Small intestine (tissue), 16 donors: Measurements from ENCODE around the gene MOAP1. TPM values are rescaled to one million over a fixed set of nuclear protein-coding genes. Genes with fewer than 3 reads are reported as not detected.
"Not testable (repeated sequence)": the region's sequence is repeated elsewhere in the genome, so short reads cannot be mapped to it uniquely, and the experiment has no call there.

Experiments
- DNase-seq, 2 donors: peaks; one replicate each; pipeline versions ENCODE4 v3.0.0 to v3.0.0-alpha.2; 2013
- FAIRE-seq: peaks from 2 replicates; lab custom pipeline; 2012; peaks lifted over from hg19 to GRCh38; lab: Jason Lieb, UNC
- H3K27ac ChIP-seq, 3 donors: one replicate each; pipeline ENCODE4 v1.5.1; 2013; ENCODE audit warnings: low read length in 2 of 3, mild to moderate bottlenecking in 2 of 3, control low read depth in 1 of 3, inconsistent platforms in 1 of 3, low read depth in 1 of 3, moderate library complexity in 1 of 3
- H3K27me3 ChIP-seq, 3 donors: one replicate each; pipeline ENCODE4 v1.6.1; 2013; ENCODE audit warnings: low read length in 3 of 3, inconsistent platforms in 1 of 3; ENCODE audit not compliant: control insufficient read depth in 3 of 3, insufficient read depth in 3 of 3
- H3K36me3 ChIP-seq, 3 donors: one replicate each; pipeline ENCODE4 v1.6.1; 2013; ENCODE audit warnings: low read length in 3 of 3, inconsistent platforms in 1 of 3, low read depth in 1 of 3, mild to moderate bottlenecking in 1 of 3, moderate library complexity in 1 of 3; ENCODE audit not compliant: control insufficient read depth in 3 of 3, insufficient read depth in 2 of 3
- H3K4me1 ChIP-seq, 3 donors: one replicate each; pipeline ENCODE4 v1.6.1; 2013; ENCODE audit warnings: low read length in 2 of 3, inconsistent platforms in 1 of 3, low read depth in 1 of 3, mild to moderate bottlenecking in 1 of 3, moderate library complexity in 1 of 3; ENCODE audit not compliant: control insufficient read depth in 3 of 3, insufficient read depth in 2 of 3
- H3K4me3 ChIP-seq, 3 donors: one replicate each; pipeline ENCODE4 v1.5.1; 2013; ENCODE audit warnings: low read length in 3 of 3, control low read depth in 1 of 3, inconsistent platforms in 1 of 3, low read depth in 1 of 3, mild to moderate bottlenecking in 1 of 3, moderate library complexity in 1 of 3
- H3K9me3 ChIP-seq, 2 donors: one replicate each; pipeline ENCODE4 v1.6.1; 2013; ENCODE audit warnings: low read depth in 1 of 2, low read length in 1 of 2; ENCODE audit not compliant: control insufficient read depth in 2 of 2, insufficient read depth in 1 of 2
- WGBS, 3 donors: extraction: QIAGEN DNeasy Blood & Tissue Kit; methylation state at CpG; one replicate each; pipeline ENCODE4 v1.1.7; 2013; 5-methylcytosine and 5-hydroxymethylcytosine counted together
- long read RNA-seq, 10 donors: transcript quantifications; one replicate each; lab custom pipeline, GENCODE V29; 2026
- polyA plus RNA-seq, 4 donors: library from polyadenylated mRNA; stranded (reverse) in 3 of 4; unstranded in 1 of 4; fragments of 200-250 nt in 3 of 4; fragments of 120-200 nt in 1 of 4; gene quantifications; one replicate each; pipeline versions ENCODE4 v1.2.1 to v1.2.3, GENCODE V29; 2013
- donor health status: healthy with polysubstance abuse.
- donor health status: control.
- donor health status: control.
- donor health status: Bipolar disorder and iron deficiency.
- donor health status: healthy.

The MOAP1 gene, protein sequence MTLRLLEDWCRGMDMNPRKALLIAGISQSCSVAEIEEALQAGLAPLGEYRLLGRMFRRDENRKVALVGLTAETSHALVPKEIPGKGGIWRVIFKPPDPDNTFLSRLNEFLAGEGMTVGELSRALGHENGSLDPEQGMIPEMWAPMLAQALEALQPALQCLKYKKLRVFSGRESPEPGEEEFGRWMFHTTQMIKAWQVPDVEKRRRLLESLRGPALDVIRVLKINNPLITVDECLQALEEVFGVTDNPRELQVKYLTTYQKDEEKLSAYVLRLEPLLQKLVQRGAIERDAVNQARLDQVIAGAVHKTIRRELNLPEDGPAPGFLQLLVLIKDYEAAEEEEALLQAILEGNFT
- polyA plus RNA-seq = 10 to 100 TPM; 14.5 to 31.2 (median 23.7) TPM
- long read RNA-seq, donor 1 = 0 reads
- long read RNA-seq, donor 2, partial matches to known transcripts = 0 of 2 reads
- long read RNA-seq, donor 2, other reads (novel, unspliced or antisense) = 0 of 2 reads
- long read RNA-seq, donor 3, partial matches to known transcripts = 0 of 4 reads
- long read RNA-seq, donor 3, other reads (novel, unspliced or antisense) = 0 of 4 reads
- long read RNA-seq, donor 4 = 0 reads
- long read RNA-seq, donor 5, partial matches to known transcripts = 0 of 3 reads
- long read RNA-seq, donor 5, other reads (novel, unspliced or antisense) = 0 of 3 reads
- long read RNA-seq, donor 6, transcript MOAP1-201 (3 exons, 2,441 nt) = major isoform, 8 of 8 reads
- long read RNA-seq, donor 6, partial matches to known transcripts = 0 of 8 reads
- long read RNA-seq, donor 6, other reads (novel, unspliced or antisense) = 0 of 8 reads
- long read RNA-seq, donor 7 = 0 reads
- long read RNA-seq, donor 8 = 0 reads
- long read RNA-seq, donor 9 = 0 reads
- long read RNA-seq, donor 10, transcript MOAP1-201 (3 exons, 2,441 nt) = major isoform, 11 of 13 reads
- long read RNA-seq, donor 10, partial matches to known transcripts = 0 of 13 reads
- long read RNA-seq, donor 10, other reads (novel, unspliced or antisense) = 0 of 13 reads

DNA sequence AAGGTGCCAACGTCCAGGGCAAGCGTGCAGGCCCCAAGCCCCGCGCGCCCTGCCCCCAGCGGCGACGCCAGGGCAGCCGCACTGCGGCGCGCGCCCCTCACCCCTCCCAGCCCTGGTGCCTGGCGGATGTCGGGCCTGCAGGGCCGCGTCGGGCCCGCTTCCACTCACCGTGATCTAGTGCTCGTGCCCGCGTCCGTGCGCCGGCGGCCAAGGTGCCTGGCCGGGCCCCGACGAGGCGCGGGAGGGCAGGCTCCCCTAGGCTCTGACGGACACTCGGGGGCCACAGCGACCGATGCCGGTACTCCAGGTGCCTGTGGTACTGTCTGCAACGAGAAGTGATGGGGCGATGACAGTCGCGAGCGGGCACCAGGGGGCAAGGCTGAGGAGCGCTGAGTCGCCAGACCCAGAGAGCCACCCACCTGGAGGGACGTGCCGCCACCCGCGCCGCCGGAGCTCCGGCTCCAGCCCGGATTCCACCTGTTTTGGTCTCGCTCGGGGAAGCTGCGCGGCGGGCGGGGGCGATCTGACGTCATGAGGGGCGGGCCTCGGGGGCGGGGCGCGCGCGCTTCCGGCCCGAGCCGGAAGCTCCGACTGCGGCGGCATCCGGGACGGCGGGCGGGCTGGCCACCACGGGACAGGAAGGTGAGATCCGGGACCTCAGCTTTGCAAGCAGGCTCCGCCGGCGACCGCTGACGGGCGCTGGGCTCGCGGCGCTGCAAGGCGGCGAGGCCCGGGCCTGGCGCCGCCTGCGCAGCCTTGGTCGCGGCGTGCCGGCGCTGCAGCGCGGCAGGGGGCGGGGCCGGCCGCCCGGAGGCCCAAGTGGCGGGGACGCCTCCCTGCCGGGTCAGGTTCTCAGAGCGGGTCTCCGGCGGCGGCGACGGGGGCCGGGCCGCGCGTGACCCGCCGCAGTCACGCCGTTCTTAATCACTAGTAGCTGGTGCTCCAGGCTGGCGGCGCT, at the start of gene MOAP1, which contains the start of gene LYSET:
TSS of gene MOAP1 (minus strand) at position 507 of the 958 bp plus-strand sequence. CDS start 655 bp downstream, outside the sequence.
TSS of gene LYSET (plus strand) at position 927 of the 958 bp plus-strand sequence. CDS start 89 bp downstream, outside the sequence.
- WGBS, 3 donors = 0 to 1% (median 0%) methylated on average over 103 to 124 of the region's 124 CpGs
- Histone ChIP-seq H3K9me3 (no peaks in the 10 kb centered on the region), H3K27me3 (no peaks in the 10 kb centered on the region), H3K4me3 (peak within 1 kb of the TSS; percentile 84 to 99 (median 95)), H3K27ac (peak within 1 kb of the TSS; percentile 86 to 100 (median 98)), H3K36me3 (peaks cover 0 to 19% (median 2%) of the 10 kb centered on the region in 3 donors), H3K4me1 (peaks cover 0 to 11% (median 9%) of the 10 kb centered on the region in 3 donors)
- peak; percentile 83 to 96 for DNase-seq
- FAIRE-seq = no peak

DNA sequence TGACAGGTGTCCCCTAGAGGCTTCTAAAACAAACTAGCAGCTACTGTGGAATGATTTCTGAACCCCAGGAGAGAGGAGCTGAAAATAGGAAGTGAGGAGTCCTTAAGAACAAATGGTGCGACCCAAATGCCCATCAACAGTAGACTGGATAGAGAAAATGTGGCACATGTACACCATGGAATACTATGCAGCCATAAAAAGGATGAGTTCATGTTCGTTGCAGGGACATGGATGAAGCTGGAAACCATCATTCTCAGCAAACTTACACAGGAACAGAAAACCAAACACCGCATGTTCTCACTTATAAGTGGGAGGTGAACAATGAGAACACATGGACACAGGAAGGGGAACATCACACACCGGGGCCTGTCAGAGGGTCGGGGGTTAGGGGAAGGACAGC, 48.4 kb upstream of the MOAP1 start:
- H3K4me1 ChIP-seq, DNase-seq, H3K4me3 ChIP-seq, H3K27me3 ChIP-seq, H3K27ac ChIP-seq, FAIRE-seq, H3K9me3 ChIP-seq, H3K36me3 ChIP-seq: not testable (repeated sequence)
- WGBS, 3 donors = 87 to 88% (median 88%) methylated on average over 5 of the region's 5 CpGs

DNA sequence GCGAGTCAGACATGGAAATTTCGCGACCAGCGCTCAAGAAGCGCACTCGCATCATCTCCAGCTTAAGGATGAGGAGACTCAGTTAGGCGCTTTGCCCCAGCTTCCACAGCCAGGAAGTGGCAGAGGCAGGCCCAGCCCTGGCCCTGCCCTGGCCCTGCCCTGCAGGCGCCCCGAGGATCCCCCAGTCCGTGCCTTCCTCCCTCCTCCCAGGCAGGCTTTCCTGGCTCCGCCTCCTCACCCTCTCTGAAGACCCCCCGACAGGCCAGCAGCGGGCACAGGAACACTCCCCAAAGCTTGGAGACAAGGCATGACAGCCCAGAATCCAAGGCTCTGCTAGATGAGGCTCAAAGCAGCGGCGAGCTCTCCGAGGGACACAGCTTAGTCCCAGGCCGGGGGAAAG, 47.5 kb upstream of the MOAP1 start:
- FAIRE-seq (no peak), DNase-seq (no peak)
- WGBS, 3 donors = 65 to 68% (median 68%) methylated on average over 16 to 17 of the region's 17 CpGs
- Histone ChIP-seq H3K9me3 (no peaks in the 10 kb centered on the region), H3K4me1 (peaks cover 0 to 2% (median 0%) of the 10 kb centered on the region in 3 donors), H3K36me3 (peaks cover 2 to 15% (median 7%) of the 10 kb centered on the region in 3 donors), H3K27ac (no peak overlapping the region), H3K27me3 (peaks cover 0 to 7% (median 0%) of the 10 kb centered on the region in 3 donors), H3K4me3 (no peak overlapping the region)

DNA sequence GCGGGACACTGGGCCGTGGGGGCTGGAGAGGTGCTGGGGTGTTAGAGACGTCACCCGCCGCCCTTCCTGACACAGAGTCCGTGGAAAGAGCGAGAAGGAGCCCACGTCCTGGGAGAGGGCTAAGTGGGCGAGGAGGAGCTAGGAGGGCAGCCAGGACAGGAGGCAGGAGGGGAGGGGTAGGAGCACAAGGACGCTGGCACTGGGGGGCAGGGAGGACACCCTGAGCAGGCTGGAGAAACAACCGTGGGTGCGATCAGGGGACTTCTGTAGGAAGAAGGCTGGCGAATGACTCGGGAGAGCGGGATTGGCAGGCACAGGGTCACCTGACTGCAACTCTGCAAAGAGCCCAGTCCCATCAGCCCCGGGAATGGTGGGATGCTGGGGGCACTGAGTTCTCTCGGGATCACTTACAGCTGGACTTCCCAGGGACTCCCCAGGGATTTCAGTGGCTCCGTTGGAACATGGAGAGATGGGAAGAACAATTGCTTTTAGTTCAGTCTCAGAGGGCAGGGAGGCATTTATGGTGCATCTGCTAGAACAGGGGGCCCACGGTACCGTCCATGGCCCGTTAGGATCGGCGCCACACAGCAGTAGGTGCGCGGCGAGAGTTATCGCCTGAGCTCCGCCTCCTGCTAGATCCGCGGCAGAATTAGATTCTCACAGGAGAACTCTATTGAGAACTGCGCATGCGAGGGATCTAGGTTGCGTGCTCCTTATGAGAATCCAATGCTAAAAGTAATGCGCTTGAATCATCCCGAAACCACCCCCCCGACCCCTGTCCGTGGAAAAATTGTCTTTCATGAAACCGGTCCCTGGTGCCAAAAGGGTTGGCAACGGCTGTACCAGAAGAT, 46.7 kb upstream of the MOAP1 start:
- Histone ChIP-seq H3K36me3 (peaks cover 6 to 18% (median 11%) of the 10 kb centered on the region in 3 donors), H3K9me3 (no peaks in the 10 kb centered on the region), H3K27ac (no peak overlapping the region), H3K4me3 (peak overlapping the region in 2 of 3 donors; percentile 20 to 41), H3K27me3 (peaks cover 0 to 7% (median 0%) of the 10 kb centered on the region in 3 donors), H3K4me1 (peaks cover 0 to 2% (median 0%) of the 10 kb centered on the region in 3 donors)
- DNase-seq = peak in 1 of 2 donors; percentile 24
- no peak for FAIRE-seq
- 22 to 44% (median 32%) methylated on average over 39 of the region's 39 CpGs for WGBS, 3 donors

DNA sequence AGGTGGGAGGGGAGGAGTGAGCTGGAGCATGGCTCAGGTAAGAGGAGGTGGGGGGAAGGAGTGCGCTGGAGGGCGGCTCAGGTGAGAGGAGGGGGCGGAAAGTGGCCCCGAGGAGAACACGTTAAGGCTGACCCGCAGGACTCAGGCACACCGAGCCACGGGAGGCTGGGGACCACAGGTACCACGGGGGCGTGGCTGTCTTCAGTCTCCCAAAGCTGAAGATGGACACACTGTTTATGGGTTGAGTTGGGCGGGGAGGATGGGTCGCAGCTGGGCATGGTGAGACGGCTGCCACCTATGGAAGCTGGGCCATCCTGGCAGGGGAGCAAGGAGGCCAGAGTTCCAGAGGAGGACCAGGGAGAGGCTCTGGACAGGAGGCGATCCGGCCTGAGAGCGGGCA, 45.8 kb upstream of the MOAP1 start:
- Histone ChIP-seq H3K4me1 (peaks cover 0 to 2% (median 0%) of the 10 kb centered on the region in 3 donors), H3K9me3 (no peaks in the 10 kb centered on the region), H3K4me3 (no peak overlapping the region), H3K27ac (no peak overlapping the region), H3K36me3 (peaks cover 6 to 18% (median 11%) of the 10 kb centered on the region in 3 donors), H3K27me3 (peaks cover 0 to 7% (median 0%) of the 10 kb centered on the region in 3 donors)
- no peak for FAIRE-seq
- DNase-seq = no peak
- 88 to 93% (median 92%) methylated on average over 14 to 16 of the region's 16 CpGs for WGBS, 3 donors

DNA sequence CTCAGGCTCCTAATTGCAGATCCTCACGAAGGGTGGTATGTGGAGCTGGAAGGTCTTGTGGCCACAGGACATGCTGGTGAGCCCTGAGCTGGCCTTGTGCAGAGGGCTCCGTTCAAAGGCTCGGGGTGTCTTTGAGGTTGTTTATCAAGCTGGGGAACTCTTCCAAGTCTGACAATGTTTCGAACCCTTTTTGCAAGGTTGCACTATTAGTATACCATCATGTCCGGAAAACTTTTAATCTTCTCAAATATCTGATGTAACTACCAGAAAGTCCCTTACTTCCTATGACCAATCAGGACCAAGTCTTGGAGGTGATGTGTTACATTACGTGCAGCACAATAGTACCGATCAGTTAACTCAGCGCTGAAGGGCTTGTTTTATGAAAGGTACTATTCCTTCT, 43.9 kb upstream of the MOAP1 start:
- Histone ChIP-seq H3K4me3 (no peak overlapping the region), H3K36me3 (peaks cover 7 to 20% (median 19%) of the 10 kb centered on the region in 3 donors), H3K9me3 (no peaks in the 10 kb centered on the region), H3K4me1 (peaks cover 0 to 2% (median 0%) of the 10 kb centered on the region in 3 donors), H3K27ac (no peak overlapping the region), H3K27me3 (peaks cover 0 to 7% (median 0%) of the 10 kb centered on the region in 3 donors)
- no peak for DNase-seq
- WGBS, 3 donors = 91 to 97% (median 97%) methylated on average over 8 of the region's 8 CpGs
- FAIRE-seq = no peak

DNA sequence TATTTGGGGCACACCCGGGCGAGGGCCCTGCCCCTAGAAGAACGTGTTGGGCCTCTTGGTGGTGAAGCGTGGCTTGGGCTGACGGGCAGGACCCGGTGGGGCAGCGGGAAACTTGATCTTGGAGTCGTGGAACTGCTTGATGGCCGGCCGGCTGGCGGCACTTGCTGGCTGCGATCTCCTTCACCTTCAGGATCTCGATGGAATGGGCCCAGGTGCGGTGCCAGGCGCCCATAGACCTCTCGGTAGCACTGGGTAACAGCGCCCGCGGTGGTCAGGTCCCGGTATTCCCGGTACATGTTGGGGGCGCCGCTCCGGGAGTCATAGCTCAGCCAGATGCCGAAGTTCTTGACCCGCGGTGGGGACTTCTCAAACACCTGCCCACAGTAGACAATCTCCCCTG, 38.9 kb upstream of the MOAP1 start:
- no peak overlapping the region for H3K4me3 ChIP-seq
- H3K27ac ChIP-seq = no peak overlapping the region
- no peak for DNase-seq
- H3K4me1 ChIP-seq = no peaks in the 10 kb centered on the region
- 97 to 98% (median 97%) methylated on average over 27 of the region's 27 CpGs for WGBS, 3 donors
- no peak for FAIRE-seq
- peaks cover 9 to 45% (median 23%) of the 10 kb centered on the region in 3 donors for H3K36me3 ChIP-seq
- H3K9me3 ChIP-seq = no peaks in the 10 kb centered on the region
- H3K27me3 ChIP-seq = no peaks in the 10 kb centered on the region
